HepG2 (cell line): ENCODE results near the gene MARCHF2. TPM values are rescaled to one million over a fixed set of nuclear protein-coding genes. Genes with fewer than 3 reads are reported as not detected.
A peak's percentile ranks its signal among the peaks of the same experiment; 100 is the strongest.

ENCODE experiments used
- ATAC-seq: fragments of 200-7000 bp; cut with Tn5 transposase; 3 replicates; pipeline ENCODE4 v1.9.1; 2020; ENCODE audit warnings: mild to moderate bottlenecking, moderate library complexity
- BruUV-seq: library from RNA; stranded (reverse); fragments of 400-500 nt; replicated peaks from 2 replicates; lab custom pipeline; 2021; lab: Mats Ljungman, UMichigan
- CTCF ChIA-PET: fragments of 300-600 bp; formaldehyde crosslinking; extraction: SDS; loops from one replicate; lab custom pipeline; 2021; ENCODE audit warnings: low total read pairs, inconsistent platforms, low intra/inter-chr PET ratio; lab: Yijun Ruan, JAX
- POLR2A ChIA-PET: fragments of 350-600 bp; sonication (Branson Sonifier 250); formaldehyde crosslinking; loops from one replicate; lab custom pipeline; 2020; ENCODE audit warnings: antibody characterized with exemption, inconsistent platforms; lab: Yijun Ruan, JAX
- DNase-seq: peaks from one replicate; pipeline ENCODE4 v3.0.0-alpha.2; 2015; ENCODE audit warnings: low spot score
- FAIRE-seq: peaks from 3 replicates; lab custom pipeline; 2011; peaks lifted over from hg19 to GRCh38; lab: Jason Lieb, UNC
- H2AFZ ChIP-seq: one replicate; pipeline ENCODE4 v1.6.1; 2011; ENCODE audit warnings: low read length, inconsistent platforms
- H3K27ac ChIP-seq: fragments of 300-600 bp; 3 replicates; pipeline ENCODE4 v1.8.0; 2011; ENCODE audit warnings: mixed run types, mild to moderate bottlenecking, mixed read lengths, low read length, inconsistent platforms; ENCODE audit not compliant: insufficient read depth; ENCODE audit errors: extremely low read length
- H3K27me3 ChIP-seq, 2 experiments: fragments of 200-600 bp in 1 of 2; 2 replicates in 1 of 2; 3 replicates in 1 of 2; pipeline versions ENCODE4 v1.6.0 to v1.8.0; 2011; ENCODE audit warnings: low read length in 2 of 2, mild to moderate bottlenecking in 2 of 2, moderate library complexity in 2 of 2, inconsistent platforms in 1 of 2; ENCODE audit not compliant: insufficient read depth in 2 of 2, control insufficient read depth in 1 of 2
- H3K36me3 ChIP-seq, 2 experiments: fragments of 200-600 bp in 1 of 2; replicated peaks in 1 of 2; 2 replicates in 1 of 2; 3 replicates in 1 of 2; pipeline versions ENCODE4 v1.5.1 to v1.8.0; 2011; ENCODE audit warnings: low read length in 2 of 2, inconsistent platforms in 1 of 2; ENCODE audit not compliant: insufficient read depth in 2 of 2, control insufficient read depth in 1 of 2
- H3K4me1 ChIP-seq: 2 replicates; pipeline ENCODE4 v1.5.1; 2012; ENCODE audit warnings: low read length, inconsistent platforms; ENCODE audit not compliant: insufficient read depth
- H3K4me2 ChIP-seq: 2 replicates; pipeline ENCODE4 v1.6.0; 2011; ENCODE audit warnings: low read depth, low read length, inconsistent platforms
- H3K4me3 ChIP-seq, 3 experiments: fragments of 200-600 bp in 1 of 3; sonication (generic), shearing (Covaris generic) in 1 of 3; replicated peaks in 1 of 3; 2 replicates each; pipeline ENCODE4 v1.5.1; 2011 to 2016; ENCODE audit warnings: low read length in 3 of 3, inconsistent platforms in 2 of 3, low read depth in 2 of 3, mild to moderate bottlenecking in 2 of 3, control low read depth in 1 of 3, mixed read lengths in 1 of 3; ENCODE audit not compliant: insufficient read depth in 1 of 3
- H3K79me2 ChIP-seq: one replicate; pipeline ENCODE4 v1.6.1; 2011; ENCODE audit warnings: low read length, inconsistent platforms; ENCODE audit not compliant: insufficient read depth
- H3K9ac ChIP-seq: 2 replicates; pipeline ENCODE4 v1.6.0; 2011; ENCODE audit warnings: mild to moderate bottlenecking, low read depth, low read length, inconsistent platforms; ENCODE audit not compliant: insufficient read depth
- H3K9me3 ChIP-seq: 2 replicates; pipeline ENCODE4 v1.5.1; 2012; ENCODE audit warnings: mild to moderate bottlenecking, low read length
- H4K20me1 ChIP-seq: 2 replicates; pipeline ENCODE4 v1.6.0; 2011; ENCODE audit warnings: inconsistent platforms, mild to moderate bottlenecking, low read length, moderate library complexity; ENCODE audit not compliant: insufficient read depth
- FOXM1 ChIP-seq: sonication (generic); formaldehyde crosslinking; IDR thresholded peaks from 2 replicates; pipeline ENCODE4 v1.5.0; 2020; ENCODE audit warnings: missing genetic modification reagents
- GZF1 ChIP-seq: sonication (generic); formaldehyde crosslinking; IDR thresholded peaks from 2 replicates; pipeline ENCODE4 v1.5.1; 2020; ENCODE audit warnings: mild to moderate bottlenecking, missing genetic modification reagents
- KDM5B ChIP-seq: sonication (generic); formaldehyde crosslinking; IDR thresholded peaks from 2 replicates; pipeline ENCODE4 v1.4.0; 2020; ENCODE audit warnings: missing genetic modification reagents, mild to moderate bottlenecking, borderline replicate concordance
- KLF13 ChIP-seq: sonication (generic); formaldehyde crosslinking; IDR thresholded peaks from 2 replicates; pipeline ENCODE4 v1.4.0; 2020; ENCODE audit warnings: mild to moderate bottlenecking, missing genetic modification reagents
- NFATC3 ChIP-seq: sonication (generic); formaldehyde crosslinking; IDR thresholded peaks from 2 replicates; pipeline ENCODE4 v1.5.1; 2020; ENCODE audit warnings: mild to moderate bottlenecking, missing genetic modification reagents
- NR2F1 ChIP-seq, 2 experiments: fragments of 450-650 bp in 1 of 2; formaldehyde crosslinking in 1 of 2; IDR thresholded peaks; 2 replicates each; pipeline versions ENCODE4 v1.5.0 to v1.6.1; 2016 to 2020; ENCODE audit warnings: mild to moderate bottlenecking in 1 of 2, missing compliant biosample characterization in 1 of 2, missing genetic modification reagents in 1 of 2, moderate library complexity in 1 of 2
- PAX8 ChIP-seq: sonication (generic); formaldehyde crosslinking; IDR thresholded peaks from 2 replicates; pipeline ENCODE4 v1.8.0; 2022; ENCODE audit warnings: mild to moderate bottlenecking, missing genetic modification reagents, borderline replicate concordance
- RAD21 ChIP-seq: fragments of 450-650 bp; formaldehyde crosslinking; IDR thresholded peaks from 2 replicates; pipeline ENCODE4 v1.5.0; 2020; ENCODE audit warnings: mild to moderate bottlenecking
- SPEN ChIP-seq: sonication (generic); formaldehyde crosslinking; IDR thresholded peaks from 2 replicates; pipeline ENCODE4 v1.5.1; 2020; ENCODE audit warnings: low read depth, mild to moderate bottlenecking, missing genetic modification reagents
- STAG1 ChIP-seq: sonication (generic); formaldehyde crosslinking; IDR thresholded peaks from 2 replicates; pipeline ENCODE4 v1.4.0; 2020; ENCODE audit warnings: missing genetic modification reagents
- ZMAT3 ChIP-seq: sonication (generic); formaldehyde crosslinking; conservative IDR thresholded peaks from 2 replicates; pipeline ENCODE4 v1.7.0; 2021; ENCODE audit warnings: missing genetic modification reagents
- ZNF263 ChIP-seq: sonication (generic); formaldehyde crosslinking; IDR thresholded peaks from 2 replicates; pipeline ENCODE4 v1.4.0; 2020; ENCODE audit warnings: missing genetic modification reagents
- ZNF549 ChIP-seq: sonication (generic); formaldehyde crosslinking; IDR thresholded peaks from 2 replicates; pipeline ENCODE4 v1.5.0; 2020; ENCODE audit warnings: missing genetic modification reagents
- ZNF839 ChIP-seq: sonication (generic); formaldehyde crosslinking; IDR thresholded peaks from 2 replicates; pipeline ENCODE4 v1.4.0; 2020; ENCODE audit warnings: missing genetic modification reagents, mild to moderate bottlenecking, borderline replicate concordance
- WGBS: methylation state at CpG from one replicate; pipeline ENCODE4 v1.1.6; 2017; ENCODE audit warnings: low lambda C conversion rate; 5-methylcytosine and 5-hydroxymethylcytosine counted together
- in situ Hi-C: cut with HindIII; loops from 2 replicates; pipeline ENCODE4 v1.10.0; 2017; ENCODE audit warnings: low pct_unique_long_range_greater_than_20kb; ENCODE audit not compliant: extremely low pct_ligation_motif_present
- intact Hi-C: fragments of 100-400 bp; cut with micrococcal nuclease; formaldehyde crosslinking; loops from one replicate; pipeline ENCODE4 v1.10.0; 2022; ENCODE audit not compliant: unreplicated experiment
- polyA plus RNA-seq, 8 experiments: library from polyadenylated mRNA; depleted of rRNA in 3 of 8; stranded (reverse) in 7 of 8; unstranded in 1 of 8; fragments of >200 nt; fragmentation: Illumina TruSeq in 4 of 8; extraction: Trizol in 4 of 8; gene quantifications; 2 replicates each; pipeline versions ENCODE4 v1.2.1 to v1.2.3, GENCODE V29; 2011 to 2016; ENCODE audit warnings: low read depth in 4 of 8, missing spikeins in 1 of 8, mixed read lengths in 1 of 8; ENCODE audit not compliant: insufficient read depth in 1 of 8
- total RNA-seq, 5 experiments: library from RNA; depleted of rRNA; stranded (reverse); fragments of >200 nt; fragmentation: Illumina TruSeq; extraction: Trizol; gene quantifications; 2 replicates each; pipeline ENCODE4 v1.2.3, GENCODE V29; 2016; ENCODE audit warnings: low read depth in 1 of 5
- TF ChIP-seq, protein P1 (sequence below): sonication (generic); formaldehyde crosslinking; IDR thresholded peaks from 2 replicates; pipeline ENCODE4 v1.5.0; 2020; ENCODE audit warnings: mild to moderate bottlenecking, missing genetic modification reagents, moderate library complexity
- TF ChIP-seq, protein P2 (sequence below): sonication (generic); formaldehyde crosslinking; IDR thresholded peaks from 2 replicates; pipeline ENCODE4 v1.5.0; 2020; ENCODE audit warnings: missing genetic modification reagents, mild to moderate bottlenecking, borderline replicate concordance

The MARCHF2 gene
- total and polyA plus RNA-seq, 2 of the 13 experiments (the other 11 are each of a cell fraction or from before 2014, with no cell fraction given) = 12.7 to 13.0 TPM

DNA sequence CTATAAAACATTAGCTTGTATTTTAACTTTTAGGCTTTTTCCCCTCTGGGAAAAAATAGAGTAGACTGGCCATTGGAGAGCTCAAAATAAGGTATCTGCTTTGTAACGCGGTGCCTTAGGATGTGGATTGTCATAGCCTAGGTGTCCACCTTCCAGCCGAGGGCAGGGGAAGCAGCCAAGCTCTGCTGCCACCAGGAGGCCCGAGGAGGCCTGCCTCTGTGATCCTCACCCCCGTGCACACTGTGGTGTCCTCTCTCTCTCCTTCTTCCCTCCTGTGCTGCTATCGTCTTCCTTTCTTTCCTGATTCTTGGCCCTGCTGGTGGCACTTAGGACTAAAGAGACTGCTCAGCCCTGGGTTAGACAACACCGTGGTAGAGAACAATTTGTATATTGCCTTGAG, 43.0 kb downstream of the MARCHF2 start:
- no peak overlapping the region for H3K4me2 ChIP-seq
- BruUV-seq = no TSS peak
- H3K27ac ChIP-seq = no peak overlapping the region
- H3K79me2 ChIP-seq = peaks cover 100% of the 10 kb centered on the region
- ChIA-PET POLR2A (interaction anchor here (0.6 to 1.0 kb wide), 3 partner anchors 10 to 140 kb away, joined by 3 to 5 read pairs (median 4); partner anchors contain the start of gene HNRNPM), CTCF (interaction anchor here (0.8 kb wide), 1 partner anchor 11 kb away, joined by 3 read pairs; the partner anchor contains the start of gene HNRNPM)
- H3K27me3 ChIP-seq = no peaks in the 10 kb centered on the region
- in situ Hi-C loops (no loop called here), intact Hi-C loops (no loop called here)
- FAIRE-seq (no peak), ATAC-seq (peak; percentile 80), DNase-seq (no peak)
- peaks cover 19 to 65% of the 10 kb centered on the region in 2 experiments for H3K36me3 ChIP-seq
- TF ChIP-seq FOXM1 (CRISPR knock-in tag) (no peak), STAG1 (peak; percentile 59), NFATC3 (CRISPR knock-in tag) (no peak), RAD21 (CRISPR knock-in tag) (peak; percentile 41; the same call in 1 of the 2 replicates), ZNF263 (CRISPR knock-in tag) (peak; percentile 40; the same call in 1 of the 2 replicates)
- TF ChIP-seq, protein P1, sequence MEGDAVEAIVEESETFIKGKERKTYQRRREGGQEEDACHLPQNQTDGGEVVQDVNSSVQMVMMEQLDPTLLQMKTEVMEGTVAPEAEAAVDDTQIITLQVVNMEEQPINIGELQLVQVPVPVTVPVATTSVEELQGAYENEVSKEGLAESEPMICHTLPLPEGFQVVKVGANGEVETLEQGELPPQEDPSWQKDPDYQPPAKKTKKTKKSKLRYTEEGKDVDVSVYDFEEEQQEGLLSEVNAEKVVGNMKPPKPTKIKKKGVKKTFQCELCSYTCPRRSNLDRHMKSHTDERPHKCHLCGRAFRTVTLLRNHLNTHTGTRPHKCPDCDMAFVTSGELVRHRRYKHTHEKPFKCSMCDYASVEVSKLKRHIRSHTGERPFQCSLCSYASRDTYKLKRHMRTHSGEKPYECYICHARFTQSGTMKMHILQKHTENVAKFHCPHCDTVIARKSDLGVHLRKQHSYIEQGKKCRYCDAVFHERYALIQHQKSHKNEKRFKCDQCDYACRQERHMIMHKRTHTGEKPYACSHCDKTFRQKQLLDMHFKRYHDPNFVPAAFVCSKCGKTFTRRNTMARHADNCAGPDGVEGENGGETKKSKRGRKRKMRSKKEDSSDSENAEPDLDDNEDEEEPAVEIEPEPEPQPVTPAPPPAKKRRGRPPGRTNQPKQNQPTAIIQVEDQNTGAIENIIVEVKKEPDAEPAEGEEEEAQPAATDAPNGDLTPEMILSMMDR (CRISPR knock-in tag) = peak; percentile 48
- no peak overlapping the region for H3K9ac ChIP-seq
- H2AFZ ChIP-seq = no peak overlapping the region
- 78% methylated on average over 7 of the region's 7 CpGs for WGBS
- peaks cover 96% of the 10 kb centered on the region for H4K20me1 ChIP-seq
- H3K9me3 ChIP-seq = no peaks in the 10 kb centered on the region
- no peak overlapping the region for H3K4me3 ChIP-seq
- peaks cover 74% of the 10 kb centered on the region for H3K4me1 ChIP-seq

DNA sequence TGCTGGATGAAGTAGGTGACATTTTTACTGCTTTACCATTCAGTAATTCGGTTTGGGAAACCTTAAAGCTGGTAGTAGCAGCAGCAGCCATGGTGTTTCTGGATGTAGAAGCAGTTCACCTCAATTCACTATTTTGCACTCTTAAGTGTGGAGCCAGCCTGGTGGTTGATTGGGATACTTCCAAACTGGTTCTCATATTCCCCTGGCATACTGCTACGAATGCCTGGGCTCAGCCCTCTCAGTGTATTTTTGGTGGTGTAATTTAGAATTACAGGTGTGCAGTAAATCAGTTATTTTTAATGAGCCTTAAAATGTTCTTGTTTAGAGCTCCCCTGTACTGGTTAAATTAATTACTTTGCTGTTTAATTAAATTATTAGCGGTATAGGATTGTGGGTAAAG, 44.1 kb downstream of the MARCHF2 start:
- peaks cover 22 to 66% of the 10 kb centered on the region in 2 experiments for H3K36me3 ChIP-seq
- no peak for FAIRE-seq
- H4K20me1 ChIP-seq = peaks cover 96% of the 10 kb centered on the region
- no peak overlapping the region for H3K9ac ChIP-seq
- H3K79me2 ChIP-seq = peaks cover 100% of the 10 kb centered on the region
- H3K9me3 ChIP-seq = no peaks in the 10 kb centered on the region
- BruUV-seq = no TSS peak
- CTCF ChIA-PET = no interaction called here
- POLR2A ChIA-PET = interaction anchor here (1.5 to 1.8 kb wide), 2 partner anchors 10 to 37 kb away, joined by 4 read pairs; no protein-coding TSS in a partner anchor
- no peak overlapping the region for H3K27ac ChIP-seq
- no peaks in the 10 kb centered on the region for H3K27me3 ChIP-seq
- ATAC-seq = no peak
- in situ Hi-C loops (no loop called here), intact Hi-C loops (no loop called here)
- DNase-seq = no peak
- WGBS = 96% methylated on average over 3 of the region's 3 CpGs
- H3K4me2 ChIP-seq = no peak overlapping the region
- H3K4me1 ChIP-seq = peaks cover 62% of the 10 kb centered on the region
- no peak overlapping the region for H2AFZ ChIP-seq
- H3K4me3 ChIP-seq = no peak overlapping the region
- TF ChIP-seq GZF1 (CRISPR knock-in tag) = no peak
- TF ChIP-seq ZMAT3 (CRISPR knock-in tag) = no peak
- no peak for TF ChIP-seq KDM5B (CRISPR knock-in tag)
- TF ChIP-seq KLF13 (CRISPR knock-in tag) = no peak
- TF ChIP-seq, protein P2, sequence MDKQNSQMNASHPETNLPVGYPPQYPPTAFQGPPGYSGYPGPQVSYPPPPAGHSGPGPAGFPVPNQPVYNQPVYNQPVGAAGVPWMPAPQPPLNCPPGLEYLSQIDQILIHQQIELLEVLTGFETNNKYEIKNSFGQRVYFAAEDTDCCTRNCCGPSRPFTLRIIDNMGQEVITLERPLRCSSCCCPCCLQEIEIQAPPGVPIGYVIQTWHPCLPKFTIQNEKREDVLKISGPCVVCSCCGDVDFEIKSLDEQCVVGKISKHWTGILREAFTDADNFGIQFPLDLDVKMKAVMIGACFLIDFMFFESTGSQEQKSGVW (CRISPR knock-in tag) = no peak
- TF ChIP-seq ZNF549 (CRISPR knock-in tag) = no peak
- no peak for TF ChIP-seq NR2F1 (CRISPR knock-in tag; IDR thresholded peaks at IDR 0.05)
- no peak for TF ChIP-seq SPEN (CRISPR knock-in tag)
- TF ChIP-seq ZNF839 (CRISPR knock-in tag) = no peak
- TF ChIP-seq PAX8 (CRISPR knock-in tag) = no peak
